ENCODE results near the gene KLF5.
"Not testable (repeated sequence)": the region's sequence is repeated elsewhere in the genome, so short reads cannot be mapped to it uniquely, and the experiment has no call there.

DNA sequence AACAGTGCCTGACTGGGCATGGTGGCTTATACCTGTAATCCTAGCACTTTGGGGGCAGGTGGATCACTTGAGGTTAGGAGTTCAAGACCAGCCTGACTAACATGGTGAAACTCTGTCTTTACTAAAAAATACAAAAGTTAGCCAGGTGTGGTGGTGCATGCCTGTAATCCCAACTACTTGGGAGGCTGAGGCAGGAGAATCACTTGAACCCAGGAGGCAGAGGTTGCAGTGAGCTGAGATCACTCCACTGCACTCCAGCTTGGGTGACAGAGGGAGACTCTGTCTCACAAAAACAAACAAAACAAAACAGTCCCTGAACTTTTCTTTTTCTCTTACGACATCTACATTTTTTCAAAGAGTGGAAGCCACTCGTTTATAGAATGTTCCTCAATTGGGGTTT, 10.2 kb upstream of the KLF5 start:
- TF ChIP-seq CTCF (IDR thresholded peaks at IDR 0.05; ENCODE audit: low read depth, low read length, poor library complexity, severe bottlenecking); EZH2phosphoT487 (IDR thresholded peaks at IDR 0.05; ENCODE audit: borderline replicate concordance, low read length): not testable (repeated sequence)

All from DOHH2 (cell line).